Hepatocyte (in vitro differentiated cells): ENCODE measurements around the gene CEP128. TPM values are rescaled to one million over a fixed set of nuclear protein-coding genes. Genes with fewer than 3 reads are reported as not detected.
A peak's percentile ranks its signal among the peaks of the same experiment; 100 is the strongest.
"Not testable (repeated sequence)": the region's sequence is repeated elsewhere in the genome, so short reads cannot be mapped to it uniquely, and the experiment has no call there.

Experiments used
- DNase-seq: peaks from one replicate; pipeline ENCODE4 v3.0.0-alpha.2; 2016; ENCODE audit warnings: low spot score
- H2AFZ ChIP-seq: fragments of 200-600 bp; sonication (generic); 2 replicates; pipeline ENCODE4 v1.6.0; 2016; ENCODE audit warnings: antibody characterized with exemption, mild to moderate bottlenecking
- H3K27ac ChIP-seq: fragments of 200-600 bp; sonication (generic); 2 replicates; pipeline ENCODE4 v1.5.1; 2016; ENCODE audit warnings: mild to moderate bottlenecking
- H3K27me3 ChIP-seq: fragments of 200-600 bp; sonication (generic); 2 replicates; pipeline ENCODE4 v1.6.1; 2016
- H3K36me3 ChIP-seq: fragments of 200-600 bp; sonication (generic); replicated peaks from 2 replicates; pipeline ENCODE4 v1.5.1; 2016; ENCODE audit warnings: low read depth; ENCODE audit not compliant: insufficient read depth
- H3K4me1 ChIP-seq: fragments of 200-600 bp; sonication (generic); 2 replicates; pipeline ENCODE4 v1.5.1; 2016; ENCODE audit warnings: mild to moderate bottlenecking, moderate library complexity; ENCODE audit not compliant: insufficient read depth
- H3K4me2 ChIP-seq: fragments of 200-600 bp; sonication (generic); 2 replicates; pipeline ENCODE4 v1.6.0; 2016
- H3K4me3 ChIP-seq: fragments of 200-600 bp; sonication (generic); 2 replicates; pipeline ENCODE4 v1.5.1; 2016; ENCODE audit warnings: mild to moderate bottlenecking
- H3K79me2 ChIP-seq: fragments of 200-600 bp; sonication (generic); 2 replicates; pipeline ENCODE4 v1.6.0; 2017; ENCODE audit warnings: mild to moderate bottlenecking
- H3K9me2 ChIP-seq: fragments of 200-600 bp; sonication (generic); replicated peaks from 2 replicates; pipeline ENCODE4 v1.6.0; 2017; ENCODE audit warnings: mild to moderate bottlenecking; ENCODE audit not compliant: insufficient read depth
- H3K9me3 ChIP-seq: fragments of 200-600 bp; sonication (generic); 2 replicates; pipeline ENCODE4 v1.5.1; 2016; ENCODE audit warnings: low read depth, mild to moderate bottlenecking
- H4K20me1 ChIP-seq: fragments of 200-600 bp; sonication (generic); 2 replicates; pipeline ENCODE4 v1.6.0; 2016; ENCODE audit warnings: mild to moderate bottlenecking; ENCODE audit not compliant: insufficient read depth, poor library complexity, severe bottlenecking
- EZH2 ChIP-seq: fragments of 200-600 bp; sonication (generic); IDR thresholded peaks from 2 replicates; pipeline ENCODE4 v1.6.1; 2016; ENCODE audit warnings: antibody characterized with exemption, mild to moderate bottlenecking, borderline replicate concordance
- EZH2phosphoT487 ChIP-seq: fragments of 200-600 bp; sonication (generic); IDR thresholded peaks from one replicate; pipeline ENCODE4 v1.6.1; 2018; ENCODE audit warnings: antibody characterized with exemption, mild to moderate bottlenecking, low read depth, moderate library complexity; ENCODE audit not compliant: unreplicated experiment, severe bottlenecking
- WGBS: methylation state at CpG from one replicate; pipeline ENCODE4 v1.1.6; 2016; ENCODE audit warnings: low lambda C conversion rate; ENCODE audit errors: missing lambda C conversion rate; 5-methylcytosine and 5-hydroxymethylcytosine counted together
- polyA plus RNA-seq: library from polyadenylated mRNA; unstranded; fragments of >200 nt; fragmentation: Nextera tagmentation; extraction: Ambion mirVana; gene quantifications from 2 replicates; pipeline ENCODE4 v1.2.1, GENCODE V29; 2016
- total RNA-seq: library from RNA; depleted of rRNA; stranded (reverse); fragments of >200 nt; gene quantifications from 2 replicates; pipeline ENCODE4 v1.2.3, GENCODE V29; 2014
- TF ChIP-seq, protein P1 (sequence below): fragments of 200-600 bp; sonication (generic); IDR thresholded peaks from 2 replicates; pipeline ENCODE4 v1.5.1; 2016; ENCODE audit warnings: antibody characterized with exemption, mild to moderate bottlenecking; ENCODE audit not compliant: poor library complexity

The CEP128 gene
- total and polyA plus RNA-seq, 2 experiments from 2014 or later, result 1.4 to 3.6 TPM

DNA sequence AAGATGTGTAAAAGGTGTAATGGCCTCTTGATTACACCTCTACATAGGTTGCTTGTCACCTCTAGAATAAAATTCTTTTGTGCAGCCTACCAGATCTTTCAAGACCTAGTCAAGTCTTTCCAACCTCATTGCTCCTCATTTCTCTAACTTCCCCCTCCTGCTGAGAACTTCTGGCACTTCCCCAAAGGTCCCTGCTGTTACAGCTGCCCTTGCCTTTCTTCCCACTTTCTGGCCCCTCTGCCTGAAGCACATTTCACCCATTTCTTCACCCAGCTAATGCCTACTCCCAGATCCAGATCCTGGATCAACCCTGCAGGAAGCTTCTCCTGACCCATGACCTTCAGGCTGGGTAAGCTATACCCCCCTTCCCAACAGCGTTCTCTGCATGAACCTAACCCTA lies 15.4 kb upstream of the CEP128 start:
- no peaks in the 10 kb centered on the region for H3K79me2 ChIP-seq
- 79% methylated on average over 1 of the region's 1 CpG for WGBS
- H3K27me3 ChIP-seq, result peaks cover 46% of the 10 kb centered on the region
- no peaks in the 10 kb centered on the region for H3K9me2 ChIP-seq
- no peak overlapping the region for H2AFZ ChIP-seq
- H3K9me3 ChIP-seq, result no peaks in the 10 kb centered on the region
- no peak overlapping the region for H3K4me2 ChIP-seq
- DNase-seq, result no peak
- TF ChIP-seq EZH2phosphoT487, result no peak
- no peak for TF ChIP-seq EZH2
- TF ChIP-seq, protein P1, sequence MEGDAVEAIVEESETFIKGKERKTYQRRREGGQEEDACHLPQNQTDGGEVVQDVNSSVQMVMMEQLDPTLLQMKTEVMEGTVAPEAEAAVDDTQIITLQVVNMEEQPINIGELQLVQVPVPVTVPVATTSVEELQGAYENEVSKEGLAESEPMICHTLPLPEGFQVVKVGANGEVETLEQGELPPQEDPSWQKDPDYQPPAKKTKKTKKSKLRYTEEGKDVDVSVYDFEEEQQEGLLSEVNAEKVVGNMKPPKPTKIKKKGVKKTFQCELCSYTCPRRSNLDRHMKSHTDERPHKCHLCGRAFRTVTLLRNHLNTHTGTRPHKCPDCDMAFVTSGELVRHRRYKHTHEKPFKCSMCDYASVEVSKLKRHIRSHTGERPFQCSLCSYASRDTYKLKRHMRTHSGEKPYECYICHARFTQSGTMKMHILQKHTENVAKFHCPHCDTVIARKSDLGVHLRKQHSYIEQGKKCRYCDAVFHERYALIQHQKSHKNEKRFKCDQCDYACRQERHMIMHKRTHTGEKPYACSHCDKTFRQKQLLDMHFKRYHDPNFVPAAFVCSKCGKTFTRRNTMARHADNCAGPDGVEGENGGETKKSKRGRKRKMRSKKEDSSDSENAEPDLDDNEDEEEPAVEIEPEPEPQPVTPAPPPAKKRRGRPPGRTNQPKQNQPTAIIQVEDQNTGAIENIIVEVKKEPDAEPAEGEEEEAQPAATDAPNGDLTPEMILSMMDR, result no peak
- H3K4me1 ChIP-seq, result no peaks in the 10 kb centered on the region
- no peaks in the 10 kb centered on the region for H4K20me1 ChIP-seq
- no peaks in the 10 kb centered on the region for H3K36me3 ChIP-seq
- no peak overlapping the region for H3K27ac ChIP-seq
- H3K4me3 ChIP-seq, result no peak overlapping the region

DNA sequence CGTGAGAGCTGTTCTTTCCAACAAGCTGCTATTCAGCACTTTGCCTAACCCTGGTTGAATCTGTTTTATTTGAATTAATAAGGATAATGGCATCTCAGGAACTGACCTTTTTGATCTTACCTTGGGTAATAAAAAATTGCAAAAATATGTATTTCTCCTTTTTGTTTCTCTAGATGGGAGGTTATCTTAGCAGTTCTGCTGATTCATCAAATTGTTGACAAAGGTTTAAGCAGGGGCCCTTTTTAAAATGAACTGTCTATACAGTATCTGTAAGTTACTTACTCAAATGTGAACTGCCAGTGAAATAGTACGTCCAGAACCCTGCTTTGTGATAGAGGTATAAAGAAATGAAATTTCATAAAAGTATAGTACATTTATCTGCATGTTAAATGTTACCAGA lies 14.6 kb upstream of the CEP128 start:
- H3K4me1 ChIP-seq, result no peaks in the 10 kb centered on the region
- no peaks in the 10 kb centered on the region for H4K20me1 ChIP-seq
- H3K79me2 ChIP-seq, result no peaks in the 10 kb centered on the region
- H3K4me3 ChIP-seq, result no peak overlapping the region
- H3K27me3 ChIP-seq, result peaks cover 51% of the 10 kb centered on the region
- TF ChIP-seq, protein P1, result no peak
- TF ChIP-seq EZH2phosphoT487, result no peak
- no peak for TF ChIP-seq EZH2
- H2AFZ ChIP-seq, result no peak overlapping the region
- H3K9me2 ChIP-seq, result no peaks in the 10 kb centered on the region
- H3K9me3 ChIP-seq, result no peaks in the 10 kb centered on the region
- WGBS, result 72% methylated on average over 2 of the region's 2 CpGs
- no peak overlapping the region for H3K27ac ChIP-seq
- DNase-seq, result no peak
- H3K36me3 ChIP-seq, result no peaks in the 10 kb centered on the region
- H3K4me2 ChIP-seq, result no peak overlapping the region

DNA sequence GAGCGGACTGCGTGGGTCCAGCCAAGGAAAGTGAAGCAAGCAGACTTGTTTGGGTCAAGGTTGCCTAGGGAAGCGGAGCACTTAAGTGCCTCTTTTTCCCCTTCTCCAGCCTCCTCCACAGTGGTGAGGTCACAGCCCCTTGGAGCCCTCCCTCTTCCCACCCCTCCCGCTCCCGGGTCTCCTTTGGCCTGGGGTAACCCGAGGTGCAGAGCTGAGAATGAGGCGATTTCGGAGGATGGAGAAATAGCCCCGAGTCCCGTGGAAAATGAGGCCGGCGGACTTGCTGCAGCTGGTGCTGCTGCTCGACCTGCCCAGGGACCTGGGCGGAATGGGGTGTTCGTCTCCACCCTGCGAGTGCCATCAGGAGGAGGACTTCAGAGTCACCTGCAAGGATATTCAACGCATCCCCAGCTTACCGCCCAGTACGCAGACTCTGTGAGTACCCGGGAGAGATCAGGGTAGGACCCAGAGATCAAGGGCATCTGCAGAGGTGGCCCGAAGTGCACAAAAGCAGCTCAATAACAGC lies 13.9 kb upstream of the CEP128 start, which contains the start of gene TSHR:
TSHR (plus strand) TSS at position 206 of the 526 bp plus-strand sequence; CDS start at position 266, 60 bp downstream.
- TF ChIP-seq EZH2, result no peak
- WGBS, result 11% methylated on average over 18 of the region's 21 CpGs
- Histone ChIP-seq H3K79me2 (no peaks in the 10 kb centered on the region), H3K4me2 (peak within 1 kb of the TSS; percentile 97), H3K4me1 (no peaks in the 10 kb centered on the region), H4K20me1 (no peaks in the 10 kb centered on the region), H3K4me3 (peak within 1 kb of the TSS; percentile 66), H3K9me3 (no peaks in the 10 kb centered on the region), H3K27me3 (peaks cover 53% of the 10 kb centered on the region), H2AFZ (peak within 1 kb of the TSS; percentile 91), H3K36me3 (no peaks in the 10 kb centered on the region), H3K27ac (no peak within 1 kb of the TSS), H3K9me2 (no peaks in the 10 kb centered on the region)
- no peak for DNase-seq

DNA sequence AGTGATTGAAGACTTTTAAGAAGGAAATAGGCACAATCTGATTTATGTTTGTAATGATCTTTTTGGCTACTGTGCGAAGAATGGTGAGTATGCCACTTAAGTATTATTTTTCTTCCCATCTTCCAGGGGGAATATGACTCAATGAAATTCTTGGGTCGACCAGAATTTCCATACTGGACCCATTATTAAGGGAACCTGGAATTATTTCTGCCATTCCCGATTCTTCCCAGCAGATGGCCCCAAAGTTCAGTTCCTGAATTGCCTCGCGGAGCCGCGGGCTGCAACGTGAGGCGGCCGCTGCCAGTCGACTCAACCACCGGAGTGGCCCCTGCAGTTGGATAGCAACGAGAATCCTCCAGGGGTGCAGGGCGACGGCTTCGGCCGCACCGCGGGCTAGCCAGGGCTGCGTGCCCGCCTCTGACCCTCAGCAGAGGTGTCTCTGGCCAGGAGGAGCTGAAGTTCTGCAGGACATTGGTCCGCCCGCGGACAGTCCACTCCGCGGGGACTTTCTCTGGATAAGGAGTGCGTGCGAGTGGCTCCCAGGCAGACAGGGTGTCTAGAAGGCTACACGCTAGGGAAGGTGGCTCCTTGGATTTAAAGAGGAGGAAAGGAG lies 13.3 kb upstream of the CEP128 start:
- Histone ChIP-seq H4K20me1 (no peaks in the 10 kb centered on the region), H3K4me3 (peak overlapping the region; percentile 66), H3K36me3 (no peaks in the 10 kb centered on the region), H3K79me2 (no peaks in the 10 kb centered on the region), H2AFZ (peak overlapping the region; percentile 91), H3K9me2 (no peaks in the 10 kb centered on the region), H3K4me2 (peak overlapping the region; percentile 97), H3K9me3 (no peaks in the 10 kb centered on the region), H3K27ac (no peak overlapping the region), H3K27me3 (peaks cover 57% of the 10 kb centered on the region), H3K4me1 (no peaks in the 10 kb centered on the region)
- WGBS, result 3% methylated on average over 29 of the region's 29 CpGs
- no peak for TF ChIP-seq EZH2
- TF ChIP-seq EZH2phosphoT487, result no peak
- TF ChIP-seq, protein P1, result peak; percentile 91
- DNase-seq, result peak; percentile 85

DNA sequence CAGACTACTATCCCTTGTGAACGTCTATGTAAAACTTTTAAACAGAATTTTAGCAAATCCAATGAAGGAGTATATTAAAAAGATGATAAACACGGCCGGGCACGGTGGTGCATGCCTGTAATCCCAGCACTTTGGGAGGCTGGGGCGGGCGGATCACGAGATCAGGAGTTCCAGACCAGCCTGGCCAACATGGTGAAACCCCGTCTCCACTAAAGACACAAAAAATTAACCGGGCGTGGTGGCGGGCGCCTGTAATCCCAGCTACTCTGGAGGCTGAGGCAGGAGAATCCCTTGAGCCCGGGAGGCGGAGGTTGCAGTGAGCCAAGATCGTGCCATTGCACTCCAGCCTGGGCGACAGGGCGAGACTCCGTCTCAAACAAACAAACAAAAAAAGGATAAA lies 11.7 kb upstream of the CEP128 start:
- H3K9me3 ChIP-seq, H3K9me2 ChIP-seq, H3K4me3 ChIP-seq, H3K4me1 ChIP-seq, DNase-seq, H2AFZ ChIP-seq, H3K79me2 ChIP-seq, H3K36me3 ChIP-seq, H3K4me2 ChIP-seq, H4K20me1 ChIP-seq, H3K27ac ChIP-seq: not testable (repeated sequence)
- H3K27me3 ChIP-seq, result peaks cover 58% of the 10 kb centered on the region
- 95% methylated on average over 17 of the region's 18 CpGs for WGBS
